Heart left ventricle (tissue), 16 donors: Measurements from ENCODE around the gene KRTAP10-8. TPM values are rescaled to one million over a fixed set of nuclear protein-coding genes. Genes with fewer than 3 reads are reported as not detected.

Experiments used
- ATAC-seq, 4 donors: fragments of 200-7000 bp; cut with Tn5 transposase; one replicate each; pipeline ENCODE4 v1.9.1; 2020 to 2022; ENCODE audit warnings: moderate library complexity in 4 of 4, mild to moderate bottlenecking in 3 of 4, moderate number of reproducible peaks in 1 of 4
- DNase-seq, 5 donors: peaks; one replicate each; pipeline ENCODE4 v3.0.0-alpha.2; 2020
- H3K27ac ChIP-seq, 12 donors: fragments of 200-600 bp; sonication (generic) in 4 of 12; one replicate each; pipeline versions ENCODE4 v1.5.0 to v1.8.0; 2016 to 2022; ENCODE audit warnings: mild to moderate bottlenecking in 2 of 12
- H3K27me3 ChIP-seq, 9 donors: fragments of 200-600 bp; sonication (generic) in 2 of 9; one replicate each; pipeline versions ENCODE4 v1.5.1 to v1.8.0; 2016 to 2022; ENCODE audit warnings: mild to moderate bottlenecking in 3 of 9
- H3K36me3 ChIP-seq, 9 donors: fragments of 200-600 bp; sonication (generic) in 2 of 9; one replicate each; pipeline versions ENCODE4 v1.5.0 to v1.8.0; 2018 to 2022; ENCODE audit warnings: mild to moderate bottlenecking in 2 of 9
- H3K4me1 ChIP-seq, 12 donors: fragments of 200-600 bp; sonication (generic) in 4 of 12; one replicate each; pipeline versions ENCODE4 v1.5.0 to v1.8.0; 2016 to 2022; ENCODE audit warnings: mild to moderate bottlenecking in 3 of 12
- H3K4me3 ChIP-seq, 12 donors: fragments of 200-600 bp; sonication (generic) in 4 of 12; one replicate each; pipeline versions ENCODE4 v1.5.0 to v1.8.0; 2017 to 2022; ENCODE audit warnings: mild to moderate bottlenecking in 9 of 12, moderate library complexity in 4 of 12
- H3K9me3 ChIP-seq, 12 donors: fragments of 200-600 bp; sonication (generic) in 4 of 12; one replicate each; pipeline versions ENCODE4 v1.5.0 to v1.8.0; 2016 to 2022; ENCODE audit warnings: mild to moderate bottlenecking in 1 of 12
- POLR2A ChIP-seq, 2 donors: fragments of 450-650 bp; IDR thresholded peaks; one replicate each; pipeline ENCODE4 v1.6.1; 2017; ENCODE audit warnings: antibody characterized with exemption in 2 of 2, mild to moderate bottlenecking in 2 of 2, moderate library complexity in 2 of 2
- WGBS, 4 donors: extraction: QIAGEN DNeasy Blood & Tissue Kit in 2 of 4; methylation state at CpG; one replicate each; pipeline versions ENCODE4 v1.1.5 to v1.1.7; 2013 to 2018; 5-methylcytosine and 5-hydroxymethylcytosine counted together
- intact Hi-C, 10 donors: fragments of 100-400 bp; cut with DNase I; formaldehyde crosslinking; loops; one replicate each; pipeline versions ENCODE4 v1.11.1 to v1.14.2; 2022
- polyA plus RNA-seq, 2 donors: library from polyadenylated mRNA; stranded (reverse); fragments of 200-250 nt; gene quantifications; one replicate each; pipeline ENCODE4 v1.2.3, GENCODE V29; 2013
- total RNA-seq, 9 donors: library from RNA; depleted of rRNA in 2 of 9; stranded (reverse); fragments of >200 nt in 2 of 9; fragmentation: NEBNext Ultra II Directional in 3 of 9; extraction: Animal tissue kit (Norgen Biotek cat#: 25700) in 3 of 9; gene quantifications; one replicate each; pipeline versions ENCODE4 v1.1.0 to v1.2.4, GENCODE V29; 2016 to 2023
- TF ChIP-seq, protein P1 (sequence below), 12 donors: fragments of 200-600 bp; sonication (generic) in 4 of 12; IDR thresholded peaks; one replicate each; pipeline versions ENCODE4 v1.5.0 to v1.8.0; 2018 to 2022; ENCODE audit warnings: antibody characterized with exemption in 12 of 12, mild to moderate bottlenecking in 5 of 12
- donor health status: ischemic (EF 13 %, LVEDD 7.1; RV severe dilation, severe dysfunction).
- donor health status: healthy with polysubstance abuse.
- donor health status: DM: no; HTN: yes; CAD: no.
- donor health status: DM: no; HTN: no; CAD: no.
- donor health status: ischemic (EF 25% LVEDD 6.9; RV normal size, moderate dysfunction).
- donor health status: ischemic (EF 25% LVEDD 5.7; RV mildly dilated, moderate dysfunction).
- donor health status: healthy.
- donor health status: DM: yes; HTN: yes; CAD: no.
- donor health status: ischemic (EF 35%, LVEDD 5.7; RV mildly dilated, moderate dysfunction).
- donor health status: nonischemic (EF 11% LVEDD 7.7; RV severe dilation, severe dysfunction).
- donor health status: DM: yes; HTN: yes; CAD: no.
- donor health status: PGD.
- donor health status: ischemic (EF 29% LVEDD 5.4; RV normal size, mild dysfunction).
- donor health status: nonischemic (EF 23%, LVEDD 6.1; RV moderate dilation, normal function).

KRTAP10-8 gene
- total and polyA plus RNA-seq, 11 donors, result not detected

DNA sequence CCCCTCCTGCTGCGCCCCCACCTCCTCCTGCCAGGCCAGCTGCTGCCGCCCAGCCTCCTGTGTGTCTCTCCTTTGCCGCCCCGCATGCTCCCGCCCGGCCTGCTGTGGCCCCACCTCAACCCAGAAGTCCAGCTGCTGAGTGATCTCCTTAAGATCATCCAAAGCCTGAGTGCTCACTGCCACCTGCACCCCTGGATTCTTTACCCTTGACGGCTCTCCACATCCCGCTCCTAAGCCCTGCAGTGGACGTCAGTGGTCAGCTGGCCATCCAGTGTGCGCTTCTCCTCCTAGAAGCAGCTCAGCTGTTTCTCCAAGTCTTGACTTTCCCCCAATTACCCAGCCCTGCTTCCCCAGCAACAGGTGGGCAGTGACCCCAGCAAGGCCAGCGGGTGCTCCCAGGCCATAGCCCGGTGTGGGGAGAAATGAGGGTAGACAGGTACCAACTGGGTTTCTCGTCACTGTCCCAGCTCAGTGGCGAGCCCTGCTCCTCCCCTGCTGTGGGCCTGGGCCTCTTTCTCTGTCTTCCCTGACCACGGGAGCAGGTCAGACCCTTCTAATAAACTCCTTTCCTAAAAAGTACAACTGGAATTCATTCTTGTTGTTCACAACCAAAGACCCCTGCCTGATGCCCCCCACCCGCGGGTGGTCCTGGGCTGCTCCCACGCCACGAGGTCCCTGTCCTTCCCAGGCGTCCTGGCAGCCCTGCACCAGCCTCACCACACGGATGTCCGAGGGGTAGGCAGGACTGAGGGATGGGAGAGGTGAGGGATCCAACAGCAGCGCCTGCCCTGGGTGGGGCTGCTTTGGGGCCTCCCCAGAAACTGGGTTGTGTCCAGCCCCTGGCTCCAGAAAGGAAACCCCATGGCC is 10.1 kb upstream of the KRTAP10-8 start:
- no peaks in the 10 kb centered on the region for H3K36me3 ChIP-seq
- peaks cover 0 to 10% (median 0%) of the 10 kb centered on the region in 12 donors for H3K9me3 ChIP-seq
- no peak for ATAC-seq
- no peak for DNase-seq
- H3K27ac ChIP-seq, result no peak overlapping the region
- H3K27me3 ChIP-seq, result peaks cover 0 to 24% (median 0%) of the 10 kb centered on the region in 9 donors
- TF ChIP-seq, protein P1, sequence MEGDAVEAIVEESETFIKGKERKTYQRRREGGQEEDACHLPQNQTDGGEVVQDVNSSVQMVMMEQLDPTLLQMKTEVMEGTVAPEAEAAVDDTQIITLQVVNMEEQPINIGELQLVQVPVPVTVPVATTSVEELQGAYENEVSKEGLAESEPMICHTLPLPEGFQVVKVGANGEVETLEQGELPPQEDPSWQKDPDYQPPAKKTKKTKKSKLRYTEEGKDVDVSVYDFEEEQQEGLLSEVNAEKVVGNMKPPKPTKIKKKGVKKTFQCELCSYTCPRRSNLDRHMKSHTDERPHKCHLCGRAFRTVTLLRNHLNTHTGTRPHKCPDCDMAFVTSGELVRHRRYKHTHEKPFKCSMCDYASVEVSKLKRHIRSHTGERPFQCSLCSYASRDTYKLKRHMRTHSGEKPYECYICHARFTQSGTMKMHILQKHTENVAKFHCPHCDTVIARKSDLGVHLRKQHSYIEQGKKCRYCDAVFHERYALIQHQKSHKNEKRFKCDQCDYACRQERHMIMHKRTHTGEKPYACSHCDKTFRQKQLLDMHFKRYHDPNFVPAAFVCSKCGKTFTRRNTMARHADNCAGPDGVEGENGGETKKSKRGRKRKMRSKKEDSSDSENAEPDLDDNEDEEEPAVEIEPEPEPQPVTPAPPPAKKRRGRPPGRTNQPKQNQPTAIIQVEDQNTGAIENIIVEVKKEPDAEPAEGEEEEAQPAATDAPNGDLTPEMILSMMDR (IDR thresholded peaks at IDR 0.05), result no peak
- no peak for TF ChIP-seq POLR2A (IDR thresholded peaks at IDR 0.05)
- H3K4me1 ChIP-seq, result no peaks in the 10 kb centered on the region
- intact Hi-C loops, result no loop called here
- WGBS, 4 donors, result 77 to 85% (median 80%) methylated on average over 19 to 23 of the region's 23 CpGs
- H3K4me3 ChIP-seq, result no peak overlapping the region

DNA sequence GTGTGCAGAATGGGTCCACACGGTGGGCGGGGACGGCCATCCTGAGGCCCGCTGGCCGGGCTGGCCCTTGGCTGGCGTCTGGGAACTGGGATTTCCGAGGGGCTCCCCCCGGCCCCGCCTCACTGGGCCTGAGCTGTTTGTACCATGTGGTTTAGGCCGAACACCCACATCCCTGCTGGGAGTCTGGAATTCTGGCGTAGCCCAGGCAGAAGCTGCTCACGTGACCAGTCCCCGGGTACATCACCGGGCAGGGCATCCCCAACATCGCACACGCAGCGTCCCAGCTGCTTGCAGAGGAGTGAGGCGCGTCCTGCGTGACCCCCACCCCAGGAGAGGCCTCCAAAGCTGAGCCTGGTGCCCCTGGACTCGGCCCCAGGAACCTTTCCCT is 9.4 kb upstream of the KRTAP10-8 start:
- intact Hi-C loops, result no loop called here
- TF ChIP-seq, protein P1 (IDR thresholded peaks at IDR 0.05), result no peak
- TF ChIP-seq POLR2A (IDR thresholded peaks at IDR 0.05), result no peak
- Histone ChIP-seq H3K4me1 (no peaks in the 10 kb centered on the region), H3K4me3 (no peak overlapping the region), H3K36me3 (no peaks in the 10 kb centered on the region), H3K27me3 (peaks cover 0 to 22% (median 0%) of the 10 kb centered on the region in 9 donors), H3K9me3 (peaks cover 0 to 10% (median 0%) of the 10 kb centered on the region in 12 donors), H3K27ac (no peak overlapping the region)
- WGBS, 4 donors, result 78 to 86% (median 81%) methylated on average over 13 to 21 of the region's 21 CpGs
- ATAC-seq (no peak), DNase-seq (no peak)

DNA sequence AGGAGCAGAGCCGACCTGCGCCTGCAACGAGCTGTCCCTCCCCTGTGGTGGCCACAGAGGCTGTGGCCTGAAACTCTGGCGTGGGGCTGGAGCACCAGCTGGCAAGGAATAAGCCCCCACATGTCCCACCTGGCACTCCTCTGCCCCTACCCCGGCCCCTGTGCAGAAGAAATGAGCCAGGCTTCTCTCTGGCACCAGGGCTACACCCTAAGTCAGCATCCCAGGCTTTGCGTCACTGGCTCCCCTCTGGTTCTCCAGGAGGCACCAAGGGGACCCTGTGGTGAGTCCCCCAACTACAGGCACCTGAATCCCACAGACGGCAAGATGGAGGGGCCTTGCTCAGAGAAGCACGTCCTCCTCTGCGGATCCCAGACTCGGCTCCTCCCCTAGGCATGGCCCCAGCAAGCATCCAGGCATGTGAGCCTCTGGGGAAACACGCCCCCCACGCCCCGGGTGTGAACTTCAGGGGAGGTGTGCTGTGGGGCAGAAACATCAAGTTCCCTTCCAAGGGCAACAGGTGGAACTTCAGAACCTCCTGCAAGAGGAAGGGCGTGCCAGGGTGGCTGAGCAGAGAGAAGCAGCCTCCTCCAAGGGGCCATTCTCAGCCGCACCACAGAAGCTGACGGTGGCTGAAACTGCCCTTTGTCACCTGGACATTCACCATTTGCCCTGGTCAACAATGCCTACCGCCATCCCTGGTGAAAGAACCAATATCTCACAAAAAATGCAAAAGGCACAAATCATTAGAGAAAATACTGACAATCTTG is 8.6 kb upstream of the KRTAP10-8 start:
- DNase-seq (no peak), ATAC-seq (no peak)
- 45 to 58% (median 54%) methylated on average over 12 to 17 of the region's 17 CpGs for WGBS, 4 donors
- Histone ChIP-seq H3K9me3 (peaks cover 0 to 14% (median 0%) of the 10 kb centered on the region in 12 donors), H3K4me3 (no peak overlapping the region), H3K36me3 (no peaks in the 10 kb centered on the region), H3K4me1 (no peaks in the 10 kb centered on the region), H3K27ac (no peak overlapping the region), H3K27me3 (peaks cover 0 to 22% (median 0%) of the 10 kb centered on the region in 9 donors)
- TF ChIP-seq, protein P1 (IDR thresholded peaks at IDR 0.05), result no peak
- no peak for TF ChIP-seq POLR2A (IDR thresholded peaks at IDR 0.05)
- intact Hi-C loops, result no loop called here

DNA sequence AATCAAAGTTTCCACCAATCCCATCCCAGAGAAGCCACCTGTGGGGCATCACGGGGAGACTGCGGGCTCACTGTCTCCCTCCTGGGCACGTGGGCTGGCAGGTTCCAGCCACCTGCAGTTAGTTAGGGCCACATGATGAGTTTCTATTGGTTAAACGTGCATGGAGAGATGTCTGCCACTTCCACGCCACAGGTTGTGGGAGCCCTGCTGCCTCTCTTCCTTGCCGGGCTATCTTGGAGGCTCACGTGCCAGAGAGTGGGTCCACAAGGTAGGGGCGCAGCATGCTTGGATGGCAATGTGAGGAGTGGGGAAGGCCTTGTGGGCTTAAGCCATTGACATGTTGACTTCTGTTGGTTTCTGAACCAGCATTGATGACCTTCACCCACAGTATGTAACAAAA is 8.0 kb upstream of the KRTAP10-8 start:
- H3K27ac ChIP-seq, result no peak overlapping the region
- no peak for ATAC-seq

More for the DNA sequence above, 8.0 kb upstream of the KRTAP10-8 start:
- 81 to 88% (median 83%) methylated on average over 8 of the region's 8 CpGs for WGBS, 4 donors
- Histone ChIP-seq H3K36me3 (no peaks in the 10 kb centered on the region), H3K9me3 (peaks cover 0 to 10% (median 0%) of the 10 kb centered on the region in 12 donors), H3K4me3 (no peak overlapping the region), H3K4me1 (no peaks in the 10 kb centered on the region), H3K27me3 (peaks cover 0 to 19% (median 0%) of the 10 kb centered on the region in 9 donors)
- no peak for DNase-seq
- intact Hi-C loops, result no loop called here
- no peak for TF ChIP-seq POLR2A (IDR thresholded peaks at IDR 0.05)
- TF ChIP-seq, protein P1 (IDR thresholded peaks at IDR 0.05), result no peak
